Measurements from ENCODE around the gene HEXA.
A peak's percentile ranks its signal among the peaks of the same experiment; 100 is the strongest.

HEXA gene

DNA sequence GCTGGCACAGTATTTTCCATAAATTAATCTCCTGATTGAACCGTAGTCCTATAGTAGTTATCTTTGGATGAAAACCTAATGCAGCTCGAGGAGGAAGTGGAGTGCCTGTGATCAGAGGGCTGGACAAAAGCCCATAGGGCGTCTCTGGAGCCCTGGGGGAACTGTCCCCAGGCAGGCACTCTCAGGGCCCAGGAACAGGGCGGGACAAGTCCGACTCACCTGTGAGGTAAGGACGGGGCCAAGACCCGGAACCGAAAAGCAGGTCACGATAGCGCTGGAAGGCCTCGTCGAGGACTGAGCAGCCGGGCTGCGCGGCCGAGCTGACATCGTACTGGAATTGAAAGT is 341 bp downstream of the HEXA start:
- no peak for DNase-seq (ENCODE audit: low read depth)

DNA sequence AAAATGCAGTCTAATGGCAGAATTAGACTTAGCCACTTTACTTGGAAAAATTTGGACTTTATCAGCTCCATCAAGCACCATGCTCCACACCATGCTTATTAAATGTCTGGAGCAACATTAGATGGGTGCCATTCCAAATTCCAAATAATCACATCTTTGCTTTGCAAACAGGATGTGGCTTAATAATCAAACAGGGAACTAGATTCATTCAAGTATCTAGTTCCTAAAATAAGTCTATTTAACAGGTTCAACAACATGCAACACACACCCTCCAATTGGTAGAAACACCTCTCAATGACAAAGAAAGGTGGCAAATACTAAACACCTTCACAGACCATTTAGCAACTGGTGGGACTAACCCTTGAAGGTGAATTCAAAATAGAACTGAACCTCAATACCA is 3.5 kb downstream of the HEXA start:
- no peak for DNase-seq (ENCODE audit: low read depth)

GRCh38 chr15:72369964-72370363 is 5.8 kb downstream of the HEXA start:
- DNase-seq (ENCODE audit: low read depth), result no peak

GRCh38 chr15:72368899-72369298 is 6.9 kb downstream of the HEXA start:
- no peak for DNase-seq (ENCODE audit: low read depth)

- DNase-seq (ENCODE audit: low read depth), result no peak
Observed at GRCh38 chr15:72368325-72368724, 7.5 kb downstream of the HEXA start.

GRCh38 chr15:72365844-72366243 is 10.0 kb downstream of the HEXA start:
- no peak for DNase-seq (ENCODE audit: low read depth)

- no peak for DNase-seq (ENCODE audit: low read depth)
Observed at GRCh38 chr15:72361176-72361575, 14.6 kb downstream of the HEXA start.

- peak; percentile 58 for DNase-seq (ENCODE audit: low read depth)
Observed at GRCh38 chr15:72358650-72359171, 17.1 kb downstream of the HEXA start.

- no peak for DNase-seq (ENCODE audit: low read depth)
Observed at GRCh38 chr15:72358121-72358520, 17.7 kb downstream of the HEXA start.

- no peak for DNase-seq (ENCODE audit: low read depth)
Observed at GRCh38 chr15:72354496-72354895, 21.3 kb downstream of the HEXA start.

GRCh38 chr15:72353266-72353665 is 22.5 kb downstream of the HEXA start:
- no peak for DNase-seq (ENCODE audit: low read depth)

DNA sequence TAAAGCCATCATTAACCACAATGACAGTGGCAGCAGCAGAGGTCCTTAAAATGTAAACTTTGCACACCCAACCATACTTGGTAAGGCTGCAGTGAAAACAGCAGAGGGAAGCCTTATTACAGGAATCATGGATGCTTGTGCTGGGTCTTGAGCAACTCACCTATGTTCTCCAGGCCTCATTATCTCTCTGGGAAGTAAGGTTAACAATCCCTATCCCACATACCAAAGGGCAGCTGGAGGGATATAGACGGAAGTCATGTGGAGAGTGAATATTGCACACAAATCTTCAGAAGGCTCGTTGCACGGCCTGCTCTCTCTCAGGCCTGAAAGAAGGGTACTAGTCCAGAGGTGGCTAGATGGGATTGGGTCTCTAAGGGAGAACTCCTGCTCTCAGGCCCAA is 30.0 kb downstream of the HEXA start:
- peak; percentile 22 for DNase-seq (ENCODE audit: low read depth)

DNA sequence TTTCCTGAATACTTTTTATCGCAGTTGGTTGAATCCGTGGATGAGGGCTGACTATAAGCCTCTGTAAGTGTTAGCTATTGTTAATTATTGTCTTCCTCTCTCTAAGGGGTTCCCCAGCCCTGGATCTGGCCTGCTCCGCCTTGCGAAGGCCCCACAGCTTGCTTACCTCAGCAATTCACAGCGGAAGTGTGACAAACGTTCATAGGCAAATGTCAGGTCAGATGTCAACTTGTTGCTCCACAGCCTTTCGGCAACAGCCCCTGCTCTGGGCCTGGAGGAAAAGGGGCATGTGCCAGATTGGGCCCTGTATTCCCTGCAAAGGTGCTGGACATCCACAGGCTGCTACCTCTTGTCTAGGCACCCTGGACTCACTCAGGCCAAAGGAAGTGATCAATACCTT is 30.5 kb downstream of the HEXA start:
- no peak for DNase-seq (ENCODE audit: low read depth)

GRCh38 chr15:72344602-72345001 is 31.2 kb downstream of the HEXA start:
- no peak for DNase-seq (ENCODE audit: low read depth)

GRCh38 chr15:72342385-72342784 is 33.4 kb downstream of the HEXA start:
- peak; percentile 26 for DNase-seq (ENCODE audit: low read depth)

DNA sequence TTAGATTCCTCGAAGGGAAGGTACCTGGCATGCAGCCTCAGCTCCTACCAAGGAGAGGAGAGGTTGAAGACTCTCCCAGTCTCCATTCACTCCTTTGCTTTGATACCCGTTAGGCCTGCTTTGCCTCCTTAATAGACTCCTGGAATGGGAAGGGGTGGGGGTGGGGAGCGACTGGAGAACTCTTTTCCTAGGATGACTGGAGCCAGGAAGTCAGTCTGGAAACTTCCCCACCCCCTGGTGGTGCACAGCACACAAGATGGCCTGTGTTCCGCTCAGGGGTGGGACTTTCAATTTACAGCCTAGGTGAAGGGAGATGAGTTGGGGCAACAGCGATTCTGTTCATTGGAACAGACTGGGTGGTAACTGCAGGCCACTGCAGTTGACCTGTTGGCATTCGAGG is 34.5 kb downstream of the HEXA start:
- peak; percentile 16 for DNase-seq (ENCODE audit: low read depth)

DNA sequence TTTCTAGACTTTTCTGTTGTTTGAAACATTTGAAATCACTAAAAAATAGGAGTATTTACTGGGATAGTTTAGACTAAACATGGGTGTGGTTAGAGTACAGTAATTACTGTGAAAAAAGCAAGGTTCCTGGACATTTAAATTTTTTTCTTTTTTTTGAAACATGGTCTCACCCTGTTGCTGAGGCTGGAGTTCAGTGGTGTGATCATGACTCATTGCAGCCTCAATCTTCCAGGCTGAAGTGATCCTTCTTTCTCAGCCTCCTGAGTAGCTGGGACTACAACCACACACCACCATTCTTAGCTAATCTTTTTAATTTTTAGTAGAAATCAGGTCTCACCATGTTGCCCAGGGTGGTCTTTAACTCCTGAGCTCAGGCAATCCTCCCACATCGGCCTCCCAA is 35.4 kb downstream of the HEXA start:
- DNase-seq (ENCODE audit: low read depth), result peak; percentile 29

DNA sequence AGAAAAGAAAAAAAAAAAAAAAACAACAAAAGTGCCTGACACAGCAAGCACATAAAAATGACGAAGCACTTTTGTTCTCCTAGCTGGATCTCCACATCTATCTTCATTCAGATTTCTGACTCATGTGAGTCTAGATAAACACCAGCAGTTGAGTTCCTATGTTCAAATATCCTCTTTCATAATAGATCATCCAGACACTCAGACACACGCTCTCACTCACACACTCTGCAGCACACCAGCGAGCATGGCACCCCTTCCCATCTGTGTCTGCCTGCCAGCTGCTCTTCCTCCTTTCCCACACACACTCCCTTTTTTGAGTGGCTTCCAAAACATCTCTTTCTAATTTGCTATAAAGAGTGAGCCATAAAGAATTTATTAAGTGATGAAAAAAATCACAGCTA is 36.0 kb downstream of the HEXA start:
- peak; percentile 94 for DNase-seq (ENCODE audit: low read depth)

GRCh38 chr15:72338617-72339321 is 37.0 kb downstream of the HEXA start:
- peak; percentile 93 for DNase-seq (ENCODE audit: low read depth)

DNA sequence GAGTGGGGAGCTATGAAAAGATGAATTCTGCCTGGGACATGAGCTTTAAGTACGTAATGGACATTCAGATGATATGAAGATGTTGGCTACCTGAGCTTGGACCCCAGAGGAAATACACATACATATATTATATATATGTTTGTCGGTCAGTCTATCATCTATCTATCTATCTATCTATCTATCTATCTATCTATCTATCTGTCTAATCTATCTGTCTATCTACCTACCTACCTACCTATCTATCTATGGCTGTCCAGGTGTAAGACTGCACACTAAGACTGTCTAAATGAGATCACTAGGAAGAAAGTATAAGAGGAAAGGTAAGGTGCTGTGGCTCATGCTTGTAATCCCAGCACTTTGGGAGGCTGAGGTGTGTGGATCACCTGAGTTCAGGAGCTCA is 37.7 kb downstream of the HEXA start:
- no peak for DNase-seq (ENCODE audit: low read depth)

DNA sequence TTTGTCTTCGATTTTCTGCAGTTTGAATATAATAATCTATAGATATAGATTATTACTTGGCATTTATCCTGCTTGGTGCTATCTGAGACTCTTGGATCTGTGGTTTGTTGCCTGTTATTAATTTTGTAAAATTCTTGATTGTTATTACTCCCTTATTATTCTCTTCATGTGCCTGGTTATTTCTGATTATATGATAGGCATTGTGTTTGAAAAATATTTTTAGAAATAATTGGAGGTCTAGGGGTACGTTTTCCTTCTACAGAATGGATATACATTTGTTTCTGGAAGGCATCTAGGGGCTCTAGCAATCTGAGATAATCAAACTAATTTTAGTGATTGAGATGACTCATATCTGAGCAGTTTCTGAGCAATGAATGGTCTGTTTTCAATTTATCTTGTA is 41.0 kb downstream of the HEXA start:
- DNase-seq (ENCODE audit: low read depth), result no peak

GRCh38 chr15:72331021-72331420 is 44.8 kb downstream of the HEXA start:
- no peak for DNase-seq (ENCODE audit: low read depth)

DNA sequence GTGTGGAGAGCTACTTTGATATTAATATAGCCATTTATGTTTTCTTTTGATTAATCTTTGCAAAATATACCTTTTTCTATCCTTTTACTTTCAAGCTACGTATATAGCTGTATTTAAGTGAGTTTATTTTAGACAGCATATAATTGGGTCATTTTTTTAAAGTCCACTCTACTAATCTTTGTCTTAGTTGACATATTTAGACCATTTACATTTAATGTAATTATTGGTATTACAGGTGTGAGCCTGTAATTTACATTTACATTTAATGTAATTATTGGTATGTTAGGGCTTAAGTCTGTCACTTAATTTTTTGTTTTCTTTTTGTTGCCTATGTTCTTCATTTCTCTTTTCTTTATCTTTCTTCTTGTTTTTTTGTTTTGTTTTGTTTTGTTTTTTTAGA is 52.1 kb downstream of the HEXA start:
- no peak for DNase-seq (ENCODE audit: low read depth)

DNA sequence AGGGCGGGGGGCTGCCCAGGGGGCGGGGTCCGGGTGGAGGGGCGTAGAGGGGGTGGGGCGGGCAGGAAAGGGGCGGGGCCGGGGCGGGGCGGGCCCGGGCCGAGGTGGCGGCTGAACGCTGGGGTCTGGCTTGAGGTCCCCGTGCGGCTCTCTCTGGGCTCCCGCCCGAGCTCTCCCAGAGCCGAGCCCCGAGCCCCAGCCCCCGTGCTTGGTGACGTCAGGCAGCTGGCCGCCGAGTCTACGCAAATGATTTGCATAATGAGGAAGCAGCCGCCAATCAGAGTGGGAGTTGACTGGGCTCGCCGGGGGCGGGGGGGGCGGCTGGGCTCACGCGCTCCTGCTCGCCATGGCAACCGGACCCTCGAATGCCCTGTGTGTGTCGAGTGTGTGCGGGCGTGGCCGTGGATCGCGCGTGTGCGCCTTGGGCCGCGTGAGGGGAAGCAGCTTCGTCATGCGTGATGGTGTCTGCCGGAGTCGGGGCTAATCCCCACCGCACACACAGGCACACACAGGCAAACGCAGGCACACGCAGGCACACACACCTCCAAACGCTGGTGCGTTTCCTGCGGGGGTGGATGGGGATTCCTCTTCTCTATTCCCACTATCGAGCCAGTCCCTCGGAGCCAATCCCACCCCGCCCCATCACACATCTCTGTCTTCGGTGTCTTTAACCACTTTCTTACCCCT is 55.7 kb downstream of the HEXA start, which contains the start of gene CELF6:
Gene CELF6 (minus strand): TSS at position 173 of the 687 bp plus-strand sequence. CDS start 283 bp downstream, outside the sequence.
- peak; percentile 71 for DNase-seq (ENCODE audit: low read depth)

Measured in amniotic epithelial cell (primary cell).